ENCODE measurements around the gene CNDP2.

DNA sequence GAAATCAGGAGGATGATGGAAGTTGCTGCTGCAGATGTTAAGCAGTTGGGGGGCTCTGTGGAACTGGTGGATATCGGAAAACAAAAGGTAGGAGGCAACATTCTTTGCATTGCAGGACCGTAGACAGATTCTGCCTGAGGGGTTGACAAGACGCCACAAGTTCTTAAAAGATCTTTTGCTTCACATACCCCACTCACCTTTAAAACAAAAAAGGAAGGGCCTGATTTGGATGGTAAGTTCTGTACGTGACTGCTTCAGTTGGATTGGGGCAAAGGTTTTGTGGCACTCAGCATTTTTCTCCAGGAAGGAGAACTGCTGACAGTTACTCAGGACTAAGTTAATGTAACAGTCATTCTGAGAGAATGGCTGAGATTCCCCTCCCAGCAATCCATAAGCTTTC is 5.2 kb downstream of the CNDP2 start:
- no peak for TF ChIP-seq CTCF (IDR thresholded peaks at IDR 0.05 in 4 of 5, conservative IDR thresholded peaks at IDR 0.05 in 1 of 5)
- TF ChIP-seq POLR2A (IDR thresholded peaks at IDR 0.05) = no peak
